Smooth muscle cell of the brain vasculature (primary cell): ENCODE data around the gene PDYN.

Source experiments
- DNase-seq: peaks from one replicate; pipeline ENCODE4 v3.0.0-alpha.2; 2012; ENCODE audit warnings: low read depth, low spot score

The PDYN gene

GRCh38 chr20:1951436-1952115 is 42.3 kb downstream of the PDYN start:
- no peak for DNase-seq

GRCh38 chr20:1950836-1951235 is 43.0 kb downstream of the PDYN start:
- DNase-seq, result no peak

GRCh38 chr20:1949347-1950100 is 44.3 kb downstream of the PDYN start:
- no peak for DNase-seq

- DNase-seq, result no peak
Measured at GRCh38 chr20:1947535-1947846, 46.4 kb downstream of the PDYN start.

- no peak for DNase-seq
Measured at GRCh38 chr20:1946762-1947534, 46.9 kb downstream of the PDYN start.

- DNase-seq, result no peak
Measured at GRCh38 chr20:1946442-1946761, 47.5 kb downstream of the PDYN start.

- no peak for DNase-seq
Measured at GRCh38 chr20:1945660-1946059, 48.2 kb downstream of the PDYN start.

GRCh38 chr20:1945134-1945618 is 48.7 kb downstream of the PDYN start:
- no peak for DNase-seq

- DNase-seq, result no peak
Measured at GRCh38 chr20:1944345-1945091, 49.3 kb downstream of the PDYN start.

GRCh38 chr20:1943275-1944002 is 50.4 kb downstream of the PDYN start:
- DNase-seq, result no peak

- DNase-seq, result no peak
Measured at GRCh38 chr20:1942486-1943274, 51.2 kb downstream of the PDYN start.

GRCh38 chr20:1942061-1942460 is 51.8 kb downstream of the PDYN start:
- no peak for DNase-seq

- DNase-seq, result no peak
Measured at GRCh38 chr20:1941226-1941625, 52.6 kb downstream of the PDYN start.

- no peak for DNase-seq
Measured at GRCh38 chr20:1940581-1940980, 53.3 kb downstream of the PDYN start.

- no peak for DNase-seq
Measured at GRCh38 chr20:1939270-1939595, 54.6 kb downstream of the PDYN start.

- DNase-seq, result no peak
Measured at GRCh38 chr20:1938464-1939269, 55.2 kb downstream of the PDYN start.

GRCh38 chr20:1937316-1937976 is 56.4 kb downstream of the PDYN start:
- no peak for DNase-seq

- DNase-seq, result no peak
Measured at GRCh38 chr20:1935696-1936366, 58.0 kb downstream of the PDYN start.
